HL-60 (cell line): ENCODE results near the gene GRWD1.

Experiments used
- DNase-seq, 2 experiments: peaks; one replicate each; pipeline ENCODE4 v3.0.0-alpha.2; 2010 to 2020; ENCODE audit warnings: low read depth in 1 of 2, low spot score in 1 of 2
- H3K27ac ChIP-seq: fragments of 250-450 bp; sonication (Bioruptor Pico); replicated peaks from 2 replicates; pipeline ENCODE4 v1.5.1; 2020; ENCODE audit warnings: mild to moderate bottlenecking, moderate library complexity
- H3K27me3 ChIP-seq: fragments of 250-450 bp; sonication (Bioruptor Pico); 2 replicates; pipeline ENCODE4 v1.5.1; 2021; ENCODE audit warnings: mild to moderate bottlenecking, moderate library complexity; ENCODE audit not compliant: insufficient read depth, poor library complexity, severe bottlenecking
- H3K4me3 ChIP-seq: replicated peaks from 2 replicates; pipeline ENCODE4 v1.5.1; 2011; ENCODE audit warnings: mild to moderate bottlenecking, control low read depth, low read length; ENCODE audit not compliant: insufficient read depth
- GABPA ChIP-seq: IDR thresholded peaks from 2 replicates; pipeline ENCODE4 v1.6.1; 2012; ENCODE audit warnings: low read depth
- POLR2AphosphoS5 ChIP-seq: IDR thresholded peaks from 2 replicates; pipeline ENCODE4 v1.6.1; 2012; ENCODE audit warnings: low read depth
- REST ChIP-seq: IDR thresholded peaks from 2 replicates; pipeline ENCODE4 v1.6.1; 2012; ENCODE audit warnings: low read depth; ENCODE audit not compliant: insufficient replicate concordance
- SPI1 ChIP-seq: IDR thresholded peaks from 2 replicates; pipeline ENCODE4 v1.6.1; 2012; ENCODE audit warnings: low read depth, mild to moderate bottlenecking, borderline replicate concordance
- TF ChIP-seq, protein P1 (sequence below): IDR thresholded peaks from one replicate; pipeline ENCODE4 v1.5.1; 2011; ENCODE audit warnings: low read length, control low read depth, inconsistent platforms; ENCODE audit not compliant: insufficient read depth

The GRWD1 gene

DNA sequence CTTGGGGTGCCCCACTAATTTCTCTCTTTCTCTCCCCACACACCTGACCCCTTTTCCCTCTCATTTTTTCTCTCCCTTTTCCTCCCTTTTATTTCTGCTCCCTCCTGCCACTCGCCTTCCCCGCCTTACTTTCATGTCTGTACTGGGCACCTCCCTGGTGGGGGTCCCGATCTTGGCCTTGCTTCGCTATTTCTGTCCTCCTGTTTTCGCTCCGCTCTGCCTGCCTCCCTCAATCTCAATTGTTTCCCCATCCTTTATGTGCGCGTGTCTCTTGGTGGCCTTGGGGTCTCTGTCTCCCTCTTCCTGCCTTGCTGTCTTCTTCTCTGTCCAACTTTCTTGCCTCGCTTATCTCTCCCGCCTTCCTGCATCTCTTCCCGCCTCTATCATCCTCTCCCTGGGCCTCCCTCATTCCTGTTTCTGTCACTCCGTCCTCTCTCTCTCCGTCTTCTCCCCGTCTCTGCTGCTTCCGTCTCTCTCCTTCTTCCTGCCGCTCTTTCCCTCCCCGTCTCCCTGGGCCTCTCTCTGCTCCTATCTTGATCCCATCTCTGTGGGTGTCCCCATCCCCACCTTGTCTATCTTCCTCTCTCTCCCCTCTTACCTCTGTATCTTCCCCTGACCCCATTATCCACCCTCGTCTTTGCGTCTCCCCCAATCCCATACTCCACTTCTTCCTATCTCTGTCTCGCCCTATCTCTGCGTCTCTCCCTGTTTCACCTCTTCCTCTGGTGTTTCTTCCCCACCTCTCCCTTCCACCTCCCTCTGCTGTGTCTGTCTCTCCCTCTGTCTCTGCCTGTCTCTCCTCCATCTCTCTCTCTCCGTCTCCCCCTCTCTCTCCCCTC, 48.3 kb upstream of the GRWD1 start:
- H3K27ac ChIP-seq: no peak overlapping the region
- DNase-seq: no peak
- no peak for TF ChIP-seq POLR2AphosphoS5
- TF ChIP-seq, protein P1, sequence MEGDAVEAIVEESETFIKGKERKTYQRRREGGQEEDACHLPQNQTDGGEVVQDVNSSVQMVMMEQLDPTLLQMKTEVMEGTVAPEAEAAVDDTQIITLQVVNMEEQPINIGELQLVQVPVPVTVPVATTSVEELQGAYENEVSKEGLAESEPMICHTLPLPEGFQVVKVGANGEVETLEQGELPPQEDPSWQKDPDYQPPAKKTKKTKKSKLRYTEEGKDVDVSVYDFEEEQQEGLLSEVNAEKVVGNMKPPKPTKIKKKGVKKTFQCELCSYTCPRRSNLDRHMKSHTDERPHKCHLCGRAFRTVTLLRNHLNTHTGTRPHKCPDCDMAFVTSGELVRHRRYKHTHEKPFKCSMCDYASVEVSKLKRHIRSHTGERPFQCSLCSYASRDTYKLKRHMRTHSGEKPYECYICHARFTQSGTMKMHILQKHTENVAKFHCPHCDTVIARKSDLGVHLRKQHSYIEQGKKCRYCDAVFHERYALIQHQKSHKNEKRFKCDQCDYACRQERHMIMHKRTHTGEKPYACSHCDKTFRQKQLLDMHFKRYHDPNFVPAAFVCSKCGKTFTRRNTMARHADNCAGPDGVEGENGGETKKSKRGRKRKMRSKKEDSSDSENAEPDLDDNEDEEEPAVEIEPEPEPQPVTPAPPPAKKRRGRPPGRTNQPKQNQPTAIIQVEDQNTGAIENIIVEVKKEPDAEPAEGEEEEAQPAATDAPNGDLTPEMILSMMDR: no peak
- no peak for TF ChIP-seq REST
- no peak for TF ChIP-seq GABPA
- TF ChIP-seq SPI1: no peak
- peaks cover 50% of the 10 kb centered on the region for H3K27me3 ChIP-seq
- peak overlapping the region; percentile 48 for H3K4me3 ChIP-seq

- Histone ChIP-seq H3K27me3 (peaks cover 45% of the 10 kb centered on the region), H3K4me3 (peak overlapping the region; percentile 48)
Observed at GRCh38 chr19:48398102-48398374, 47.7 kb upstream of the GRWD1 start.

DNA sequence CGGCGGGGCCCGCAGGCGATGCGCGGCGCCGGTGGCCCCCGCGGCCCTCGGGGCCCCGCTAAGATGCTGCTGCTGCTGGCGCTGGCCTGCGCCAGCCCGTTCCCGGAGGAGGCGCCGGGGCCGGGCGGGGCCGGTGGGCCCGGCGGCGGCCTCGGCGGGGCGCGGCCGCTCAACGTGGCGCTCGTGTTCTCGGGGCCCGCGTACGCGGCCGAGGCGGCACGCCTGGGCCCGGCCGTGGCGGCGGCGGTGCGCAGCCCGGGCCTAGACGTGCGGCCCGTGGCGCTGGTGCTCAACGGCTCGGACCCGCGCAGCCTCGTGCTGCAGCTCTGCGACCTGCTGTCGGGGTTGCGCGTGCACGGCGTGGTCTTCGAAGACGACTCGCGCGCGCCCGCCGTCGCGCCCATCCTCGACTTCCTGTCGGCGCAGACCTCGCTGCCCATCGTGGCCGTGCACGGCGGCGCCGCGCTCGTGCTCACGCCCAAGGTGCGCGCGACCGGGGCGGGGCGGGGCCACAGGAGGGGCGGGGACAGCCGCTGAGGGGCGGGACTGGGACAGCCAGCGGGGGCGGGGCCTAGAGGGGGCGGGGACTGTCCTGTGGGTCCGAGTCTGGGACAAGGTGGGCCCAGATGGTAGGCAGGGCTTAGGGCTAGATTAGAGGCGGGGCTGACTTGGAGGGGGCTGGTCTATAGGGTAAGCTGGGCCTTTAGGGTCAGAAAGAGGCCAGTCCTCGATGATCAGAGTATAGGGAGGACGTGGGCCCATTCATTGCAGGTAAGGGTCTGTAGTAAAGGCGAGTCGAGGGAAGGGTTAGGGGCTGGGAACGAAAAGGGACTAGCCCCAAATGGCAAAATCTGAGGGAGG, 47.2 kb upstream of the GRWD1 start:
- Histone ChIP-seq H3K4me3 (peak overlapping the region; percentile 48), H3K27ac (peak overlapping the region; percentile 41; the same call in 1 of the 2 replicates), H3K27me3 (peaks cover 39% of the 10 kb centered on the region)
- peak; percentile 88 to 93 for DNase-seq
- peak; percentile 9; the same call in 1 of the 2 replicates for TF ChIP-seq SPI1
- peak; percentile 68 for TF ChIP-seq POLR2AphosphoS5
- TF ChIP-seq REST: no peak
- TF ChIP-seq GABPA: no peak
- TF ChIP-seq, protein P1: no peak

More at GRCh38 chr19:48398102-48398374, 47.7 kb upstream of the GRWD1 start:
- no peak for TF ChIP-seq GABPA
- no peak for TF ChIP-seq SPI1
- 0 out of 2 replicates have a peak, but pooled peaks have one; percentile 3 for TF ChIP-seq POLR2AphosphoS5
- no peak for TF ChIP-seq REST
- no peak overlapping the region for H3K27ac ChIP-seq
- no peak for DNase-seq
